ENCODE results near the gene CTXN1.
"Not testable (repeated sequence)": the region's sequence is repeated elsewhere in the genome, so short reads cannot be mapped to it uniquely, and the experiment has no call there.

Gene CTXN1

DNA sequence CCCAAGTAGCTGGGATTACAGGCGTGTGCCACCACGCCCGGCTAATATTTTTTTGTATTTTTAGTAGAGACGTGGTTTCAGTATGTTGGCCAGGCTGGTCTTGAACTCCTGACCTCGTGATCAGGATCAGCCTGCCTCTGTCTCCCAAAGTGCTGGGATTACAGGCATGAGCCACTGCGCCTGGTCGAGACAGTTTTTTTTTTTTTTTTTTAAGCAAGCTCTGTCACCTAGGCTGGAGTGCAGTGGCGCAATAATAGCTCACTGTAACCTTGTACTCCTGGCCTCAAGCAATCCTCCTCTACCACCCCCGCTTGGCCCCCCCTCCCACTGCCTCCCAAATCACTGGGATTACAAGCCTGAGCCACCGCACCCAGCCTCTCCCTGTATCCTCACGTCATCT is 28.6 kb downstream of the CTXN1 start:
- DNase-seq: no peak

DNA sequence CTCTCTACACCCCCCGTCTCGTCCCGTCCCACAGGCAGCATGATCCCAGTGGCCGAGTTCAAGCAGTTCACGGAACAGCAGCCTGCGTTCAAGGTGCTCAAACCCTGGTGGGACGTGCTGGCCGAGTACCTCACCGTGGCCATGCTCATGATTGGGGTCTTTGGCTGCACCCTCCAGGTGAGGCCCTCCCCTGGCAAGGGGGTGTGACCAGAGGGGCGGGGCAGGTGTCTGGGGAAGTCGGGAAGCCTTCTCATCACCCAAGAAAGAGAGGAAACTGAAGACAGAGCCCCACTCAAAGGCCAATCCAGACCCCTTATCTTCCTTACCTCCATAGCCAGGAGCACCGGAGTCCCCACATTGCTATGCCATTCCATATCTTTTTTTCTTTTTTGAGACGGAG is 30.4 kb downstream of the CTXN1 start:
- DNase-seq: no peak

DNA sequence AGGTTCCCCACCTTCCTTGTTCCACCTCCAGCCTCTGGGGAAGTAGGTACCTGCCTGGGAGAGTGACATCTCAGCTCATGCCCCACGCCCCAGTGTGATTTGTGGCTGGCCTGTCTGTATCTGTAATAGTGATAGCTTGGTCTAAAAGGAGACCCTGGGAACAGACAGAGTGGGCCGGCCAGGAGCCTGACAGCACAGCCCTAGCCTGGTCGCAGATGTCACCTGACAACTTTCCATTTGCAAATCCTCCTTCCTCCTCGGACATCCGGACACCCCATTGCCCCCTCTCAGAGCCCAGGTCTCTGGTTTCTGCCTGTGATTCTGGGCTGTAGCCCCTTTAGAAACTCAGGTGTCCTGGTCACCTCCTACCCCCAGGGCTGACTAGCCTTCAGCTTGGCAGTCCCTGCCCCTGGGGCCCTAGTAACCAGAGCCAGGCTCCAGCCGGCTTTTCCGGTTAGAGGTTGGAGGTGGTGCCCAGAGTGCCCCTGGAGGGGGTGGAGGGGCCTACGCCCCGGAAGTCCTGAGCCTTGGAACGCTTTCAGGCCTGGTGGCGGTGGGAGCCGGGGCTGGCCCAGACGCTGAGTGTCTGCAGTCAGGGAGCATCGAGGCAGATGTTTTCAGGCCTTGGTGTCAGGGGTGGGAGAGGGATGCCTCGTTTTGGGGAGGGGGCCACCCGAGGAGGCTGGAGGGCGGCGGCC is 31.2 kb downstream of the CTXN1 start:
- DNase-seq: no peak

DNA sequence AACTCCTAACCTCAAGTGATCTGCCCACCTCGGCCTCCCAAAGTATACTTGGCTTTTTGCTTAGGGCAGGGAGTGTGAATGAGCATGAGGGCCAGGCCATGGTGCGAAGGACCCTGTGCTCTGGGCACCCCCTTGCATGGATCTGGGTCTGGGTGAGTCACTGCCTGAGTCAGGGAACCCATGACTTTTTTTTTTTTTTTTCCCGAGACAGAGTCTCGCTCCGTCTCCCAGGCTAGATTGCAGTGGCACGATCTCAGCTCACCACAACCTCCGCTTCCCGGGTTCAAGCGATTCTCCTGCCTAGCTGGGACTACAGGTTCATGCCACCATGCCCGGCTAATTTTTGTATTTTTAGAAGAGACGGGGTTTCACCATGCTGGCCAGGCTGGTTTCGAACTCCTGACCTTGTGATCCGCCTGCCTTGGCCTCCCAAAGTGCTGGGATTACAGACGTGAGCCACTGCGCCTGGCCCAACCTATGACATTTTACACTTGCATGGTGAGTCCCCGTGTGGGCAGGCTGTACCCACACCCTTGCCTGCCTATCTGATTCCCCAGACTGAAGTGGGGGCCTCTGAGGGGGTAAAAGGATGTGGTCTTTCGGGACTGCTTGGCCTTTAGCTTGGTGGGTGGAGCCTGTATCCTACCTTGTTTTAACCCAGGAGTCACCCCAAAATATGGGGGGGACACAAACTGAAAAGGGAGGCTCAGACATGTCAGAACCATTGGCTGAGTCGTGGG is 32.4 kb downstream of the CTXN1 start:
- not testable (repeated sequence) for DNase-seq

DNA sequence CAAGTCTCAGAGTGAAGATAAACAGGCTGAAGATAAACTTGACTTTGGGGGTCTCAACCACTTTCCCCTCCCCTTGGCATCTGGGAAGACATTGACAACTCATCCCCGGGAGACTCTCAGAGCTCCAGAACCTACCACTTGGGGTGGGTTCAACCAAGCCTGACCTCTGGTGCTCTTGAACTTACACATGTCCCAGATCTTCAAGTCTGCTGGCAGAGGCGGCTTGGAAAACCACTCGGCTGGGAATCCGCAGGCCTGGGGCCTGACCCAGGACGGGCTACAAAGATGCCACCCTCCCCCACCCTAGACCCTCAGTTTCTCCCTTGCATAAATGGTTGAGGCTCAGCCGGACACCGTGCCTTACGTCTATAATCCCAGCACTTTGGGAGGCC is 37.1 kb downstream of the CTXN1 start:
- DNase-seq: no peak

DNA sequence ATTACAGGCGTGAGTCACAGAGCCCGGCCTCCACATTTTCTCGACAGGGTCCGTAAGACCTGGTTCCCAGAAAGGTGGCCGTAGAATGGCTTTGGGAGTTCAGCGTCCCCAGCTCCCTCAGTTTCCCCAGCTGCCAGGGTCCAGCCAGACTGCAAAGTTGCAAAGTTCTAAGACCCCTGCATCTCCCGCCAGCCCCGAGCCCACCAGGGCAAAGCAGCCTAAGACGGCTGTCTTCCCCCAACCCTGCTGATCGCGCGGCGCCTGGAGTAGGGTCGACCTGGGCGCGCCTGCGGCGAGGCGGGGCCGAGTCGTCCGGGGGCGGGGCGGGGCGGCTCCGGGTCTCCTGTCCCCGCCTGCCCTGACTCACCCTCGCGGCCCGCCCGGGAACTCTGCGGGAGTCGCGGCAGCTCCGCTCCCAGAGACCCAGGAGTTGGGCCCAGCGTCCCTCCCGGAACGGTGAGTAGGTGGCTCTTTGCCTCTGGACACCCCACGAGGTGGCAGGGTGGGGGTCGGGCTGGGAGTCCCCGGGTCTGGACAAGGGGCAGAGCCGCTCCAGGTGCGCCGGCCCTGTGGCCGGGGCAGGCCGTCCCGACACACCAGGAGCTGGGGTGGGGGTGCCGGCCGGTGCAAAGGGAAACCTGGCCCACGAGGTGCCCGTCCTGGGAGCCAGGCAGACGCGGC is 37.6 kb downstream of the CTXN1 start, which contains the start of gene LRRC8E:
Gene LRRC8E (plus strand): TSS at position 366 of the 681 bp plus-strand sequence. CDS start 7,094 bp downstream, outside the sequence.
- peak; percentile 53 for DNase-seq

DNA sequence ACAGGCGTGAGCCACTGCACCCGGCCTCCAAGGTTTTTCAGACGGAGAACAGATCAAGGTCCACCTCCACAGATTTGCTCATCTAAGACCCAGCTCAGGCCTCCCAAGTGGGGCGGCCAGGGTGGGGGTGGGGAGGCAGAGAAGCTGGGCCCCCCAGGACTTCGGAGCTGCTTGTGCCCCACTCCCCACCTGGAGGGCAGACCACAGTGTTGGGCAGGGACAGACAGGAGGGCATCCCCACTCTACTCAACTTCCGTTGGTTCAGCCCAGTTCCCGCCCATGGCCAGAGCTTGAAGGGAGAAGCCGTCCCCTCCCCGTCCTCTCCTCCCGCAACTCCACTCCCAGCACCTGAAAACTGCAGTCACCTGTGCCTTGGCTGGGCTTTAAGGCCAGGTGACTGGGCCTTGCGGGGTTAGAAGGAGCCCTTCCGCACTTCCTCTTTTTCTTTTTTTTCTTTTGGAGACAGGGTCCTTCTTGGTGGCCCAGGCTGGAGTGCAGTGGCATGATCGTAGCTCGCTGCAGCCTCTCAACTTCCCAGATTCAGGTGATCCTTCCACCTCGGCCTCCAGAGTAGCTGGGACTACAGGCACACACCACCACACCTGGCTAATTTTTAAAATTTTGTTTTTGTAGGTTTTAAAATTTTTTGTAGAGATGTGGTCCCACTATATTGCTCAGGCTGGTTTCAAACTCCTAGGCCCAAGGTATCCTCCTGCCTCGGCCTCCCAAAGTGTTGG is 38.4 kb downstream of the CTXN1 start:
- DNase-seq: no peak

DNA sequence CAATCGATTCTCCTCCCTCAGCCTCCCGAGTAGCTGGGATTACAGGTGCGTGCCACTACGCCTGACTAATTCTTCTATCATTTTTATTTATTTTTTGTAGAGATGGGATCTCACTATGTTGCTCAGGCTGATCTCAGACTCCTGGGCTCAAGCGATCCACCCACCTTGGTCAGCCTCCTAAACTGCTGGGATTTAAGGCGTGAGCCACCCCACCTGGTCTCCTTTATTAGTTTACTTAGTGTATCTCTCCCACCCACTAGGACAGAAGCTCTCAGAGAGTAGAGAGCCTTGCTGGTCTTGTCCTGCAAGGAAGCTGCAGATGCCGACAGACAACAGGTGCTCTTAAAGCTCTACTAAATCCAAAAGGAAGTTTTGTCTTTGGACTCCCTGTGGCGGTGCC is 40.1 kb downstream of the CTXN1 start:
- no peak for DNase-seq

DNA sequence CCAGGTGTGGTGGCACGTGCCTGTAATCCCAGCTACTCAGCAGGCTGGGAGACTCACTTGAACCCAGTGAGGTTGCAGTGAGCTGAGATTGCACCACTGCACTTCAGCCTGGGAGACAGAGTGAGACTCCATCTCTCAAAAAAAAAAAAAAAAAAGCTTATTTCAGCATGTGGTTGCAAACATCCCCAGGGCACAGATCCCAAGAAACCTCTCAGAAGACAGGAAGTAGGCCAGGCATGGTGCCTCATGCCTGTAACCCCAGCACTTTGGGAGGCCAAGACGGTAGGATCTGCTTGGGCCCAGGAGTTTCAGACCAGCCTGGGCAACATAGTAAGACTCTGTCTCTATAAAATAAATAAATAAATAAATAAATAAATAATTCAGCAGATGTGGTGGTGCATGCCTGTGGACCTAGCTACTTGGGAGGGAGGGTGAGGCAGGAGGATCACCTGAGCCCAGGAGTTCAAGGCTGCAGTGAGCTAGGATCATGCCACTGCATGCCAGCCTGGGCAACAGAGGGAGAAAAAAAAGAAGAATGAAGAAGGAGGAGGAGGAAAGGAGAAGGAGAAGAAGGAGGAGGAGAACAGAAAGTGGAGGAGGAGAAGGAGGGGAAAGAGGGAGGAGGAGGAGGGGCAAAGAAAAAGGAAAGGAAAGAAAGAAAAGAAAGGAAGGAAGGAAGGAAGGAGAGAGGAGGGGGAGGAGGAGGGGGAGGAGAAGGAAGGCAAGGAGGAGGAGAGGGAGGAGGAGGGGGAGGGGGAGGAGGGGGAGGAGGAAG is 42.0 kb downstream of the CTXN1 start:
- no peak for DNase-seq

DNA sequence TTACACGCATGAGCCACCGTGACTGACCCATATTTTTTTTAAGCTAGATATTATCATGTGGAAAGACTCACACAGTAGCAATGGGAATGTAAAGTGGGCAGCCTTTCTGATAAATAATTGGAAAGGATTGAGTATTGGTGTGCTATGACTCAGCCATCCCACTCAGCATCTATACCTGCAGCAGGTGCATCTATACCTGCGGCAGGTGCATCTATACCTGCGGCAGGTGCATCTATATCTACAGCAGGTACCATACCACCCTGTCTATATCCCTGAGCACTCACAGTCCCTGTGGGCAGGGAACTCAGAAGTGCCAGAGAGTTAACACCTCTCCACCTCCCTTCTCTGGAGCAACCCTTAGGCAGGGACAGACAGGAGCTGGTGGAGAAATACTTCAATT is 42.8 kb downstream of the CTXN1 start:
- DNase-seq: no peak

DNA sequence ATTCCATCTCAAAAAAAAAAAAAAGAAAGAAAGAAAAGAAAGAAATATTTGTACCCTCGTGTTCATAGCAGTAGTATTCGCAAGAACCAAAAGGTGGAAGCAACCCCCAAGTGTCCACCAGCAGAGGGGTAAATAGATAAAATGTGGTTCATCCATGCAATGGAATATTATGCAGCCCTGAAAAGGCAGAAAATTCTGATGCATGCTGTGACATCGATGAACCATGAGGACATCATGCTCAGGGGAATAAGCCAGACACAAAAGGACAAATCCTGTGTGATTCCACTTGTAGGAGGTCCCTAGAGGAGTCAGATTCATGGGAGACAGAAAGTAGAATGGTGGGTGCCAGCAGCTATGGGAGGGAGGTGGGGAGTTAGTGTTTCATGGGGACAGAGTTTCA is 44.0 kb downstream of the CTXN1 start:
- DNase-seq: no peak

DNA sequence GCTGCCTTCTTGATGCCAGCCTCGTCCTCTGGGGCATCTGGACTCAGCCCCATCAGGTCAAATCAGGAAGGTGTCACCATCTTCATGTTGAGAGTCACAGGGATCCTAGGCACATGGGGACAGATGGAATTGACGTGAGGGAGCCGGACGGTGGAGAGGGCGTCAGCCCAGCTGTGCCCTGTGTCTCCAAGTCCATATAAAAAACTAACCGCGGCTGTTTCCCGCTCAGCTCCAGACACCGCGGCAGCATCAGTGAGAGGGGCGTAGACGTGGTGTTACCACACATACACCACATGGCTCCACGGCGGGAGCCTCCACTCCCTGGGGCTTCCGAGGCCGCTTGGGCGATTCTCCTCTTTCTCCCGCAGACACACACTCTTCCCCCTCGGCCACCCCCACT is 46.1 kb downstream of the CTXN1 start:
- DNase-seq: no peak

DNA sequence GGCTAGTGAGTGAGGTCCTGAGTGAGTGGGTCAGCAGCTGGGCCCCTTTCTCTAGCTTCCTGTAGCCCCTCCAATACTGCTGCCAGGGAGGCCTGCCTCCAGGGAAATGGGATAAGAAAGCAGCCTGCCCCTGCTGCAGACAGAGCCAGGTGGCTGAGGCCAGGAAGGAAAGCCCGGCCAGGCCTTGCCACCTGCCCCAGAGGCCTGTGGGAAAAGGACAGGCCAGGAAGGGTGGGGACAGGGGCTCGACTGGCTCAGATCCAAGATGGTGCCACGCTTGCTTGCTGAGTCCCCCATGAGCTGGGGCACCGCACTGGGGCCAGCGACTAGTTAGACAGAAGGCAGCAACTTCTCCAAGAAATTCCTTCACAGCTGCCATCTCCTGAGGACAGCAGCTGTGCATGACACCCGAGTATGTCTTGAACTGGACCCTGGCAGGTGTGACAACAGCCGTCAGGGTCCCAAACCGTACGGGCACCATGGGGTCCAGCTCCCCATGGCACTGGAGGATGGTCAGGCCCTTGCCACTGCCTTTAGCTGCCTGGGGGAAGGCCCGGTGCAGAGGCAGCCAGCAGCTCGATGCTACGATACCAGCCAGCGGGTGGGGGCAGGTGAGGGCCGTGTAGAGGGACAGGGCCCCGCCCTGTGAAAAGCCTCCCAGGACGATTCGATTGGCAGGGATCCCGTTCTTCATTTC is 46.7 kb downstream of the CTXN1 start:
- DNase-seq: no peak

DNA sequence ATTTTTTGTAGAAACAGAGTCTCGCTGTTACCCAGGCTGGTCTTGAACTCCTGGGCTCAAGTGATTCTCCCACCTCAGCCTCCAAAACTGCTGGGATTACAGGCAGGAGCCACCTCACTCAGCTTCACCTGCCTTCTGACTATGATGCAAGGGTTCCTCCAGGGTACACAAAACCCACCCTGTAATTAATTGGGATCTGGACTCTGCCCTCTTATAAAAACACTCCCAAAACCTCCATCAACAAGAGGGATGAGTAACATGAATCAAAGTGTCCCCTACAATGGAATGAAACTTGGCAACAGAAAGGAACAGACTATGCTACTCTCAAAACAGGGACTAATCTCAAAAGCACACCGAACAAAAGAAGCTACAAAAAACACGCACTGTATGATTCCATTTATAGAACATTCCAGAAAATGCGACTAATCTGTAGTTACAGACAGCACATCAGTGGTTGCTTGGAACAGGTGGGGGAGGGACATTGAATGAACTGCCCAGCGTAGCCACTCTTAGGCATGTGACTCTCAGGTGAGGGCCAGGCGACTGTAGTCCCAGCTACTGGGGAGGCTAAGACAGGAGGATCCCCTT is 48.6 kb downstream of the CTXN1 start:
- no peak for DNase-seq

DNA sequence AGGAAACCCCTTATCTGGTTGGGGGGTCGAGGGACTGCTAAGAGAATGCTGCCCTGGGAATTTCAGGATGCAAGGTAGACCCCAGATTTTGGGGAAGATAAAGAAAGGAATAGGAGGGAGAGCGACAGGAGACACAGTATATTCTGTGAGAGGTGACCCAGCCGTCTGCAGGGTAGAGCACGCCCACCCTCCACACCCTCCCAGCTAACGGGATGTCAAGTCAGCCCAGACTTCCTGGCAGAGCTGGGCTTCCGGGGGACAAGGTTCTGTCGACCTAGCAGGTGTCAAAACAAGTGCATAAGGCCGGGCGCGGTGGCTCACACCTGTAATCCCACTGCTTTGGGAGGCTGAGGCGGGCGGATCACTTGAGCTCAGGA is 51.0 kb downstream of the CTXN1 start:
- no peak for DNase-seq
